Body of pancreas (tissue), 4 donors: Measurements from ENCODE around the gene GPR42.

Experiments used
- POLR2A ChIP-seq, 3 donors: fragments of 450-650 bp; IDR thresholded peaks; one replicate each; pipeline ENCODE4 v1.6.1; 2016; ENCODE audit warnings: antibody characterized with exemption in 3 of 3, mild to moderate bottlenecking in 2 of 3
- TF ChIP-seq, protein P1 (sequence below), 7 experiments: fragments of 450-650 bp in 4 of 7; fragments of 200-600 bp in 3 of 7; sonication (generic) in 3 of 7; IDR thresholded peaks; one replicate each; pipeline ENCODE4 v1.5.1; 2016 to 2019; ENCODE audit warnings: antibody characterized with exemption in 7 of 7

DNA sequence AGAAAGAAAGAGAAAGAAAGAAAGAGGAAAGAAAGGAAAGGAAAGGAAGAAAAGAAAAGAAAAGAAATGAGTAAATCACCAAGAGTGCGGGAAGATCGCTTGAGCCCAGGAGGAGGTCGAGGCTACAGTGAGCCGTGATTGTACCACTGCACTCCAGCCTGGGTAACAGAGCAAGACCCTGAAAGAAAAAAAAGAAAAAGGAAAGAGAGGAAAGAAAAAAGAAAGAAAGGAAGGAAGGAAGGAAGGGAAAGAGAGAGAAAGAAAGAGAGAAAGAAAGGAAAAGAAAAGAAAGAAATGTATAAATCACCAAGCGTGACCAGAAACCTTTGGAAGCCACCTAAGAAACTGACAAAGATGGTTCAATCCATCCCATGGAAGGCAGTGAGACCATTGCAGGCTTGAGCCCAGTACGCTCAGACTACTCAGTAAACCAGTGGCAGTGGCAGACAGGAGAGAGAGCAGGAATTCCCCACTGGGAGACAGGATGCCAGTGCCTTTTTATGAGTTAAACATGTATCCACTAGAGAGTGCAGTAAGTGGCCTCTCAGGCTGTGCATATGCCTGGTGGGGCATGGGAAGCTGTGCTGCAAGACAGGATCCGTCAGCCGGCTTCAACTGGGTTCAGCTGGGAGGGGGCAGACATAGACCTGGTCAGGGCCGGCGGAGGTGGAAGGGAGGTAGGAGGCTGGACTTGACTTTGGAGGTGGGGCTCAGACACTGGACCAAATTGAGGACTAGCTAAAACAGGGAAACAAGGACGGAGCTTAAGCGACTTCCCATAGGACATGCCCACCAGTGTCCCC lies 4.8 kb downstream of the GPR42 start:
- TF ChIP-seq, protein P1, sequence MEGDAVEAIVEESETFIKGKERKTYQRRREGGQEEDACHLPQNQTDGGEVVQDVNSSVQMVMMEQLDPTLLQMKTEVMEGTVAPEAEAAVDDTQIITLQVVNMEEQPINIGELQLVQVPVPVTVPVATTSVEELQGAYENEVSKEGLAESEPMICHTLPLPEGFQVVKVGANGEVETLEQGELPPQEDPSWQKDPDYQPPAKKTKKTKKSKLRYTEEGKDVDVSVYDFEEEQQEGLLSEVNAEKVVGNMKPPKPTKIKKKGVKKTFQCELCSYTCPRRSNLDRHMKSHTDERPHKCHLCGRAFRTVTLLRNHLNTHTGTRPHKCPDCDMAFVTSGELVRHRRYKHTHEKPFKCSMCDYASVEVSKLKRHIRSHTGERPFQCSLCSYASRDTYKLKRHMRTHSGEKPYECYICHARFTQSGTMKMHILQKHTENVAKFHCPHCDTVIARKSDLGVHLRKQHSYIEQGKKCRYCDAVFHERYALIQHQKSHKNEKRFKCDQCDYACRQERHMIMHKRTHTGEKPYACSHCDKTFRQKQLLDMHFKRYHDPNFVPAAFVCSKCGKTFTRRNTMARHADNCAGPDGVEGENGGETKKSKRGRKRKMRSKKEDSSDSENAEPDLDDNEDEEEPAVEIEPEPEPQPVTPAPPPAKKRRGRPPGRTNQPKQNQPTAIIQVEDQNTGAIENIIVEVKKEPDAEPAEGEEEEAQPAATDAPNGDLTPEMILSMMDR (IDR thresholded peaks at IDR 0.05), result no peak
- TF ChIP-seq POLR2A (IDR thresholded peaks at IDR 0.05), result no peak
